HG03280 (cell line): Measurements from ENCODE around the gene ADRB1.

ENCODE experiments used
- ATAC-seq: cut with Tn5 transposase; IDR thresholded peaks from one replicate; pipeline ENCODE4 v1.9.1; 2021; ENCODE audit warnings: mild to moderate bottlenecking, moderate library complexity; ENCODE audit not compliant: unreplicated experiment

The ADRB1 gene

GRCh38 chr10:114043532-114044246 lies at the start of gene ADRB1:
ADRB1 (plus strand) TSS chr10:114043866; CDS start chr10:114044133, 267 bp downstream.
- no peak for ATAC-seq

- ATAC-seq = no peak
These were observed 48.5 kb upstream of the ADRB1 start for GRCh38 chr10:113995201-113995600.

- ATAC-seq = no peak
These were observed 46.2 kb upstream of the ADRB1 start for GRCh38 chr10:113997428-113997827.

GRCh38 chr10:113999531-113999930 lies 44.1 kb upstream of the ADRB1 start:
- ATAC-seq = no peak

- ATAC-seq = no peak
These were observed 43.1 kb upstream of the ADRB1 start for GRCh38 chr10:114000457-114001010.

- ATAC-seq = no peak
These were observed 41.2 kb upstream of the ADRB1 start for GRCh38 chr10:114002422-114002821.

GRCh38 chr10:114003161-114003941 lies 40.3 kb upstream of the ADRB1 start:
- ATAC-seq = no peak

GRCh38 chr10:114009281-114009996 lies 34.2 kb upstream of the ADRB1 start:
- no peak for ATAC-seq

- no peak for ATAC-seq
These were observed 33.4 kb upstream of the ADRB1 start for GRCh38 chr10:114010316-114010715.

GRCh38 chr10:114012650-114013049 lies 31.0 kb upstream of the ADRB1 start:
- no peak for ATAC-seq

- no peak for ATAC-seq
These were observed 28.0 kb upstream of the ADRB1 start for GRCh38 chr10:114015708-114016107.

GRCh38 chr10:114017271-114017670 lies 26.4 kb upstream of the ADRB1 start:
- no peak for ATAC-seq

GRCh38 chr10:114017873-114018272 lies 25.8 kb upstream of the ADRB1 start:
- no peak for ATAC-seq

- no peak for ATAC-seq
These were observed 24.4 kb upstream of the ADRB1 start for GRCh38 chr10:114019226-114019625.

GRCh38 chr10:114021154-114021553 lies 22.5 kb upstream of the ADRB1 start:
- ATAC-seq = no peak

- ATAC-seq = no peak
These were observed 21.7 kb upstream of the ADRB1 start for GRCh38 chr10:114021717-114022680.

GRCh38 chr10:114022766-114023597 lies 20.7 kb upstream of the ADRB1 start:
- no peak for ATAC-seq

- peak; percentile 81 for ATAC-seq
These were observed 18.6 kb upstream of the ADRB1 start for GRCh38 chr10:114024876-114025610.
